PC-9 (cell line): ENCODE data around the gene DGKE. TPM values are rescaled to one million over a fixed set of nuclear protein-coding genes. Genes with fewer than 3 reads are reported as not detected.
A peak's percentile ranks its signal among the peaks of the same experiment; 100 is the strongest.

Source experiments
- BruUV-seq: library from RNA; stranded (reverse); fragments of 400-500 nt; replicated peaks from 2 replicates; lab custom pipeline; 2021; lab: Mats Ljungman, UMichigan
- CTCF ChIA-PET: fragments of 300-600 bp; sonication (Branson Sonifier 250); formaldehyde crosslinking; loops from one replicate; lab custom pipeline; 2022; ENCODE audit warnings: antibody characterized with exemption; lab: Charles Lee
- POLR2A ChIA-PET: fragments of 300-600 bp; sonication (Branson Sonifier 250); formaldehyde crosslinking; loops from one replicate; lab custom pipeline; 2022; ENCODE audit warnings: antibody characterized with exemption; ENCODE audit not compliant: unreplicated experiment; lab: Charles Lee
- DNase-seq, 2 experiments: peaks; one replicate each; pipeline versions ENCODE4 v3.0.0 to v3.0.0-alpha.2; 2015 to 2022; ENCODE audit warnings: mixed read lengths in 1 of 2
- H2AFZ ChIP-seq: fragments of 200-600 bp; sonication (generic); 2 replicates; pipeline ENCODE4 v1.8.1; 2017; ENCODE audit warnings: antibody characterized with exemption
- H3F3A ChIP-seq: fragments of 200-600 bp; sonication (generic); 2 replicates; pipeline ENCODE4 v1.8.1; 2017; ENCODE audit warnings: antibody characterized with exemption, mild to moderate bottlenecking, low read depth; ENCODE audit not compliant: insufficient read depth
- H3K27ac ChIP-seq: fragments of 200-600 bp; sonication (generic); 2 replicates; pipeline ENCODE4 v1.6.1; 2016; ENCODE audit warnings: mixed run types
- H3K27me3 ChIP-seq: fragments of 200-600 bp; sonication (generic); 2 replicates; pipeline ENCODE4 v1.6.1; 2016; ENCODE audit warnings: low read depth, mixed run types; ENCODE audit not compliant: insufficient read depth
- H3K36me3 ChIP-seq: fragments of 200-600 bp; sonication (generic); 2 replicates; pipeline ENCODE4 v1.6.1; 2016; ENCODE audit warnings: low read depth, mixed run types
- H3K4me1 ChIP-seq: fragments of 200-600 bp; sonication (generic); replicated peaks from 2 replicates; pipeline ENCODE4 v1.6.1; 2016; ENCODE audit warnings: mixed run types; ENCODE audit not compliant: insufficient read depth
- H3K4me2 ChIP-seq: fragments of 200-600 bp; sonication (generic); 2 replicates; pipeline ENCODE4 v1.6.1; 2017; ENCODE audit warnings: mixed run types
- H3K4me3 ChIP-seq: fragments of 200-600 bp; sonication (generic); 2 replicates; pipeline ENCODE4 v1.6.1; 2016; ENCODE audit warnings: mixed run types
- H3K79me2 ChIP-seq: fragments of 200-600 bp; sonication (generic); 2 replicates; pipeline ENCODE4 v1.6.1; 2017; ENCODE audit warnings: low read depth, mixed run types
- H3K9me2 ChIP-seq: fragments of 200-600 bp; sonication (generic); 2 replicates; pipeline ENCODE4 v1.8.1; 2017; ENCODE audit warnings: mild to moderate bottlenecking; ENCODE audit not compliant: insufficient read depth
- H3K9me3 ChIP-seq: fragments of 200-600 bp; sonication (generic); 2 replicates; pipeline ENCODE4 v1.8.1; 2016; ENCODE audit warnings: low read depth; ENCODE audit not compliant: insufficient read depth
- H4K20me1 ChIP-seq: fragments of 200-600 bp; sonication (generic); 2 replicates; pipeline ENCODE4 v1.8.1; 2017; ENCODE audit not compliant: insufficient read depth
- CTCF ChIP-seq: fragments of 200-600 bp; sonication (generic); conservative IDR thresholded peaks from 2 replicates; pipeline ENCODE4 v1.6.1; 2017; ENCODE audit warnings: mixed run types, antibody characterized with exemption, mild to moderate bottlenecking, moderate library complexity
- EZH2 ChIP-seq: fragments of 200-600 bp; sonication (generic); IDR thresholded peaks from 2 replicates; pipeline ENCODE4 v1.8.0; 2017; ENCODE audit warnings: antibody characterized with exemption, low read depth
- intact Hi-C: fragments of 100-400 bp; cut with micrococcal nuclease; formaldehyde crosslinking; loops from one replicate; pipeline ENCODE4 v1.10.0; 2022; ENCODE audit not compliant: unreplicated experiment
- total RNA-seq: library from RNA; stranded (reverse); gene quantifications from 2 replicates; pipeline ENCODE4 v1.2.3, GENCODE V29; 2021

The DGKE gene
- total RNA-seq, 1 experiment from 2014 or later, result 11.0 TPM

DNA sequence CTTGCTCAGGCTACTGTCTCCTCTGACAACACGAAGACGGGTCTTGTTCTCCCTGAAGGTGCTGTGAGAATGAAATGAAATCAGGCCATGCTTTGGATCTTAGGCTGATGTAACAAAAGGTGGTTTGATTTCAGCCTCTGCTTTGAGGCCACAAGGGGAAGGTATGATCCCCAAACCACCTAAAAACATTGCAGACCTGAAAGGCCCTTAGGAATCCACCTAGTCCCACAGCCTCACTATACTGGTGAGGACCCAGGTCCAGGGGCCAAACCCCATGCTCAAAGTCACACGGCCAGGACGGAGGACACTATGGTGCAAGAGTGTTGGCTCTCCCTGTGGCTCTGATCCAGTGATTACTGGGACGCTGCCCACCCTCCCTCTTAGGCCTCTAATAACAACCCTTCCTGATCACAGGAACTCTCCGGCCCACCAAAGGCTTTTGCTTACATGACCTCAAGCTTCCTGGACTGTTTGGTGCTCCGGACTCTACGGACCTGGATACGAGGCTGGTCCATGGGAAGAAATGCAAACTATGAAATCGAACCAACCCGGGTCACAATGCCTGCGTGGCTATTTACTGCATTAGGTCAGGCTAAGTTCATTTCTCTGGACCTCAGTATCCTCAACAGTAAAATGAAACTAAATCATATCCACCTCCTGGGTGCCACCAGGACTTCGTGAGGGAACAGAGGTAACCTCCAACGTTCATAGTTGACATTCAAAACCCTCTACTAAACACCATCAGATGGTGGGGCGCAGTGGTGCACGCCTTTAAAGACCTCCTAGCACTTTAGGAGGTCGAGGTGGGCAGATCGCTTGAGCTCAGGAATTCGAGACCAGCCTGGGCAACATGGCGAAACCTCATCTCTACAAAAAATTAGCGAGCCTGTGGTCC is 78.4 kb downstream of the DGKE start:
- Histone ChIP-seq H3K79me2 (peaks cover 68% of the 10 kb centered on the region), H3K9me2 (no peaks in the 10 kb centered on the region), H3K27ac (peak overlapping the region; percentile 99), H3F3A (peaks cover 32% of the 10 kb centered on the region), H3K27me3 (no peaks in the 10 kb centered on the region), H2AFZ (peak overlapping the region; percentile 86), H3K36me3 (peaks cover 27% of the 10 kb centered on the region), H3K4me2 (peak overlapping the region; percentile 94), H3K4me1 (peaks cover 49% of the 10 kb centered on the region), H4K20me1 (peaks cover 9% of the 10 kb centered on the region), H3K4me3 (peak overlapping the region; percentile 83), H3K9me3 (peaks cover 2% of the 10 kb centered on the region; the same call in 1 of the 2 replicates)
- BruUV-seq, result TSS peak; percentile 31
- TF ChIP-seq EZH2, result no peak
- ChIA-PET CTCF (no interaction called here), POLR2A (interaction anchor here (0.7 kb wide), 1 partner anchor 156 kb away, joined by 5 read pairs; no protein-coding TSS in a partner anchor)
- intact Hi-C loops, result loop anchor here (5.0 kb wide), 1 partner anchor 125 kb away; no protein-coding TSS in a partner anchor
- DNase-seq, result no peak

- Histone ChIP-seq H3F3A (peaks cover 38% of the 10 kb centered on the region), H4K20me1 (peaks cover 9% of the 10 kb centered on the region; the same call in 1 of the 2 replicates), H2AFZ (peak overlapping the region; percentile 86), H3K4me3 (peak overlapping the region; percentile 83), H3K27me3 (no peaks in the 10 kb centered on the region), H3K36me3 (peaks cover 24% of the 10 kb centered on the region), H3K9me3 (peaks cover 8% of the 10 kb centered on the region; the same call in 1 of the 2 replicates), H3K4me2 (peak overlapping the region; percentile 94), H3K9me2 (no peaks in the 10 kb centered on the region), H3K27ac (peak overlapping the region; percentile 99; the same call in 1 of the 2 replicates), H3K4me1 (peaks cover 49% of the 10 kb centered on the region), H3K79me2 (peaks cover 68% of the 10 kb centered on the region)
- ChIA-PET CTCF (no interaction called here), POLR2A (interaction anchor here (0.7 kb wide), 1 partner anchor 157 kb away, joined by 5 read pairs; no protein-coding TSS in a partner anchor)
- no peak for TF ChIP-seq EZH2
- TF ChIP-seq CTCF, result no peak
- BruUV-seq, result no TSS peak
- intact Hi-C loops, result loop anchor here (5.0 kb wide), 1 partner anchor 126 kb away; no protein-coding TSS in a partner anchor
- DNase-seq, result no peak
Measured at GRCh38 chr17:56913000-56913311, 79.0 kb downstream of the DGKE start.

DNA sequence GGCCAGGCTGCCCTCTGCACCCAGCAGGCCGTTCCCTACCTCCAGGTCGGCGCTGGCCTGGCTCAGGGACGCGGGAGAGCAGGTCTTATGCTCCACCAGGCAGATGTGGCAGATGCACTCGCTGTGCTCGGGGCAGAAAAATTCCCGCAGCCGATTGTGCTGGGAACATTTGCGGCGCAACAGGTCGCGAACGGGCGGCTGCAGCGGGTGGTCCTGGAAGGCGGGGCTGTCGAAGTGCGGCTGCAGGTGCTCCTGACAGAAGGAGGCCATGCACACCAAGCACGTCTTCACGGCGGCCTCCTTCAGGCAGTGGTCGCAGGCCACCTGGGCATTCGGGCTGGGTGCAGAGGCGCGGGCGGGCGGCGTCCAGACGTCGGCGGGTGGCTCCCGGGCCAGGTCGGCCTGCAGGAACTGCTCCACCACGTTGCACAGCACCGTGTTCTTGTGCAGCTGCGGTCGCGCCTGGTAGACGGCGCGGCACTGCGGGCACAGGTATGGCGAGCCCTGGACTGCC is 79.5 kb downstream of the DGKE start:
- H3K4me1 ChIP-seq, result peaks cover 49% of the 10 kb centered on the region
- peaks cover 21% of the 10 kb centered on the region for H3K36me3 ChIP-seq
- intact Hi-C loops, result loop anchor here (5.0 kb wide), 1 partner anchor 126 kb away; no protein-coding TSS in a partner anchor
- H4K20me1 ChIP-seq, result peaks cover 8% of the 10 kb centered on the region; the same call in 1 of the 2 replicates
- H3K27me3 ChIP-seq, result no peaks in the 10 kb centered on the region
- TF ChIP-seq CTCF (no peak), EZH2 (no peak)
- H3K9me2 ChIP-seq, result no peaks in the 10 kb centered on the region
- H3F3A ChIP-seq, result peaks cover 38% of the 10 kb centered on the region
- no peak for DNase-seq
- peak overlapping the region; percentile 83 for H3K4me3 ChIP-seq
- peak overlapping the region; percentile 99 for H3K27ac ChIP-seq
- H3K4me2 ChIP-seq, result peak overlapping the region; percentile 94
- no TSS peak for BruUV-seq
- peaks cover 10% of the 10 kb centered on the region; the same call in 1 of the 2 replicates for H3K9me3 ChIP-seq
- ChIA-PET CTCF (interaction anchor here (0.6 kb wide), 1 partner anchor 102 kb away, joined by 7 read pairs; no protein-coding TSS in a partner anchor), POLR2A (interaction anchor here (0.6 to 0.7 kb wide), 3 partner anchors 12 to 158 kb away, joined by 5 to 19 read pairs (median 5); no protein-coding TSS in a partner anchor)
- peaks cover 64% of the 10 kb centered on the region for H3K79me2 ChIP-seq
- peak overlapping the region; percentile 86 for H2AFZ ChIP-seq
